Measurements from ENCODE around the gene CFH.

Gene CFH

GRCh38 chr1:196608390-196609369, 43.2 kb upstream of the CFH start, which contains the start of gene KCNT2:
Gene KCNT2 (minus strand): TSS chr1:196608440. CDS start chr1:196608309, 131 bp downstream.
- Histone ChIP-seq H2AFZ (ENCODE audit: low read depth, low read length) (no peak within 1 kb of the TSS; the same call in 1 of the 2 replicates), H3K36me3 (ENCODE audit: insufficient read depth, low read length) (no peaks in the 10 kb centered on the region), H4K20me1 (ENCODE audit: insufficient read depth, low read length) (no peaks in the 10 kb centered on the region), H3K79me2 (ENCODE audit: insufficient read depth, low read length) (no peaks in the 10 kb centered on the region), H3K4me3 (ENCODE audit: low read depth in 1 of 2, low read length in 2 of 2) (no peak within 1 kb of the TSS), H3K27ac (ENCODE audit: low read length) (no peak within 1 kb of the TSS), H3K9ac (ENCODE audit: low read depth, low read length) (no peak within 1 kb of the TSS), H3K9me3 (ENCODE audit: insufficient read depth, low read length, severe bottlenecking) (no peaks in the 10 kb centered on the region), H3K27me3 (ENCODE audit: insufficient read depth, low read length, poor library complexity) (no peaks in the 10 kb centered on the region), H3K4me1 (ENCODE audit: insufficient read depth, low read length) (no peaks in the 10 kb centered on the region), H3K4me2 (ENCODE audit: insufficient read depth, low read length) (no peak within 1 kb of the TSS)
- ATAC-seq (ENCODE audit: insufficient read depth, low read depth) (no peak), DNase-seq (no peak)
- TF ChIP-seq CTCF (IDR thresholded peaks at IDR 0.05; ENCODE audit: borderline replicate concordance, extremely low read depth, low read length, poor library complexity, severe bottlenecking) (no peak), EZH2 (IDR thresholded peaks at IDR 0.05; ENCODE audit: borderline replicate concordance, low read depth, low read length, severe bottlenecking) (no peak)

- Histone ChIP-seq H3K9me3 (ENCODE audit: insufficient read depth, low read length, severe bottlenecking) (no peaks in the 10 kb centered on the region), H4K20me1 (ENCODE audit: insufficient read depth, low read length) (no peaks in the 10 kb centered on the region), H3K9ac (ENCODE audit: low read depth, low read length) (no peak overlapping the region), H3K27ac (ENCODE audit: low read length) (no peak overlapping the region), H3K4me2 (ENCODE audit: insufficient read depth, low read length) (no peak overlapping the region), H3K4me3 (ENCODE audit: low read depth in 1 of 2, low read length in 2 of 2) (no peak overlapping the region), H3K79me2 (ENCODE audit: insufficient read depth, low read length) (no peaks in the 10 kb centered on the region), H3K4me1 (ENCODE audit: insufficient read depth, low read length) (no peaks in the 10 kb centered on the region), H3K27me3 (ENCODE audit: insufficient read depth, low read length, poor library complexity) (no peaks in the 10 kb centered on the region), H2AFZ (ENCODE audit: low read depth, low read length) (no peak overlapping the region), H3K36me3 (ENCODE audit: insufficient read depth, low read length) (no peaks in the 10 kb centered on the region)
- no peak for TF ChIP-seq CTCF (IDR thresholded peaks at IDR 0.05; ENCODE audit: borderline replicate concordance, extremely low read depth, low read length, poor library complexity, severe bottlenecking)
- TF ChIP-seq EZH2 (IDR thresholded peaks at IDR 0.05; ENCODE audit: borderline replicate concordance, low read depth, low read length, severe bottlenecking), result no peak
- ATAC-seq (ENCODE audit: insufficient read depth, low read depth), result no peak
- no peak for DNase-seq
These were observed 42.5 kb upstream of the CFH start for GRCh38 chr1:196609370-196609737.

- TF ChIP-seq EZH2 (IDR thresholded peaks at IDR 0.05; ENCODE audit: borderline replicate concordance, low read depth, low read length, severe bottlenecking), result no peak
- TF ChIP-seq CTCF (IDR thresholded peaks at IDR 0.05; ENCODE audit: borderline replicate concordance, extremely low read depth, low read length, poor library complexity, severe bottlenecking), result no peak
These were observed 40.0 kb upstream of the CFH start for GRCh38 chr1:196611873-196612272.

More at GRCh38 chr1:196611873-196612272, 40.0 kb upstream of the CFH start:
- H3K36me3 ChIP-seq (ENCODE audit: insufficient read depth, low read length), result no peaks in the 10 kb centered on the region
- no peaks in the 10 kb centered on the region for H3K4me1 ChIP-seq (ENCODE audit: insufficient read depth, low read length)
- H3K4me3 ChIP-seq (ENCODE audit: low read depth in 1 of 2, low read length in 2 of 2), result no peak overlapping the region
- no peak overlapping the region for H2AFZ ChIP-seq (ENCODE audit: low read depth, low read length)
- no peaks in the 10 kb centered on the region for H3K79me2 ChIP-seq (ENCODE audit: insufficient read depth, low read length)
- no peaks in the 10 kb centered on the region for H3K27me3 ChIP-seq (ENCODE audit: insufficient read depth, low read length, poor library complexity)
- no peaks in the 10 kb centered on the region for H4K20me1 ChIP-seq (ENCODE audit: insufficient read depth, low read length)
- H3K27ac ChIP-seq (ENCODE audit: low read length), result no peak overlapping the region
- no peaks in the 10 kb centered on the region for H3K9me3 ChIP-seq (ENCODE audit: insufficient read depth, low read length, severe bottlenecking)
- DNase-seq (no peak), ATAC-seq (ENCODE audit: insufficient read depth, low read depth) (no peak)
- H3K9ac ChIP-seq (ENCODE audit: low read depth, low read length), result no peak overlapping the region
- H3K4me2 ChIP-seq (ENCODE audit: insufficient read depth, low read length), result no peak overlapping the region
